HFF-Myc (cell line): ENCODE results near the gene GMIP.
"Not testable (repeated sequence)": the region's sequence is repeated elsewhere in the genome, so short reads cannot be mapped to it uniquely, and the experiment has no call there.

ENCODE experiments used
- DNase-seq: peaks from one replicate; pipeline ENCODE4 v3.0.0-alpha.2; 2011; ENCODE audit warnings: low read depth; ENCODE audit errors: extremely low read depth
- H3K4me3 ChIP-seq: replicated peaks from 2 replicates; pipeline ENCODE4 v1.5.1; 2011; ENCODE audit warnings: low read depth, mild to moderate bottlenecking, control low read depth, low read length
- TF ChIP-seq, protein P1 (sequence below): IDR thresholded peaks from 2 replicates; pipeline ENCODE4 v1.5.1; 2012; ENCODE audit warnings: mild to moderate bottlenecking, low read depth, low read length, control low read depth; ENCODE audit errors: missing control alignments

Gene GMIP

DNA sequence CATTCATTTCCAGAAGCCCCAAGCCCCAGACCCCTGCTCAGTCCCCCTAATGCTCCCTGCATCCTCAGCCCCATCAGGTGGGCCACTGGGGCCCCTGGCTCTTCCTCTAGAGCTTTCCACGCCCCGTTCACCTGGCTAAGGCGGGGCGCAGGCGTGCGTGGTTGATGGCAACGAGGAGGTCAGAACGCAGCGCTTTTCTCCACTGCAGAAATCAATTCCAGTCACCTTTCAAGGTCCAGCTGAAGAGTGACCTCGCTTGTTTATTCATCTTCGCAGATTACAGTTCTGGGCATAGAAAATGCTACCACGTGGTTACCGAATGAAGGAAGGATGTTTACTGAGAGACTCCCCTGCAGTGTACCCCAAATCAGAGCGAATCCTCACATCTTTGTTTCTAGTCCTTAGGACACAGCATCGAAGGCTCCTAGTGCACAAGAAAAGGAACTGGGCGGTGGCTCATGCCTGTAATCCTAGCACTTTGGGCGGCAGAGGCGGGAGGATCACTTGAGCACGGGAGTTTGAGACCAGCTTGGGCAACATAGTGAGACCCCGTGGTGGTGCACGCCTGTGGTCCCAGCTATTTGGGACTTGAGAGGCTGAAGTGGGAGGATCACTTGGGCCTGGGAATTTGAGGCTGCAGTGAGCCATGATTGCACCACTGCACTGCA is 24.1 kb downstream of the GMIP start:
- H3K4me3 ChIP-seq: no peak overlapping the region

DNA sequence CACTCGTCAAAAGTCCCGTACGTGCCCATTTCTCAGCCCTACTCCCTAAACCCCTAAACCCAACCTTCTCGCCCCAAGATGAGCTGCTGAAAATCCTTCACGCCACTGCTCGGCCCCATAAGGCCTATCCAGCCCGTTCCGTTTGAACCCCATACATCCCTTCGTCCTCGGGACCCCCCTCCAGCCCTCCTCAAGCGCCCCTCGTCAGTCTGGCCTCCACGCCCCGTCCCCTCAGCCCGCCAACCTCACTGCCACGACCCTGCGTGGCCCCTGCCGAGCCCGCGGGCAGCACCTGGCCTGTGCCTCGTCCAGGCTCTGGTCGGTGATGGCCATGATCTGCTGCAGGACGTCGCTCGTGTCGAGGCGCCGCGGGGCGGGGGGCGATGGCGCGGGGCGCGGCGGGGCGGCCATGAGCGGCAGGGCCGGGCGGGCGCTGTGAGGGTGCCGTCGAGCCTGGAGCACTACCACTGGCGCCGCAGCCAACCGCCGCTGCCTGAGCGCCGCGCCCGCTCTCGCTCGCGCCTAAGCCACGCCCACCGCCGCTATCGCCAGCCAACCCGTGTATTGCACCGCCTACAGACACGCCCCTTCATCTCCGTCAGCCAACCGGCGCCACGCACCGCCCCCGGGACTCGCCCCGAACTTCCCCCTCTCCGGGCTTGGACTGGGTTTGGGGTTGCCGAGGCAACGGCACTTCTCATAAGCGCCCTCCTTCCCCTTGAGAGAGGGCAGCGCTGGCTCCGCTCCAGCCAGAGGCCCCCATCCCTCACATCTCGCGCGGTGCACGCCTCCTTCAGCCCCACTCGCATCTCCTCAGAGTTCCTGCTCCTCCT is 25.0 kb downstream of the GMIP start, which contains the start of gene PBX4:
Gene PBX4, minus strand, starts transcription at position 469 of the 833 bp plus-strand sequence. Its CDS starts 58 bp downstream, at position 411.
- TF ChIP-seq, protein P1, sequence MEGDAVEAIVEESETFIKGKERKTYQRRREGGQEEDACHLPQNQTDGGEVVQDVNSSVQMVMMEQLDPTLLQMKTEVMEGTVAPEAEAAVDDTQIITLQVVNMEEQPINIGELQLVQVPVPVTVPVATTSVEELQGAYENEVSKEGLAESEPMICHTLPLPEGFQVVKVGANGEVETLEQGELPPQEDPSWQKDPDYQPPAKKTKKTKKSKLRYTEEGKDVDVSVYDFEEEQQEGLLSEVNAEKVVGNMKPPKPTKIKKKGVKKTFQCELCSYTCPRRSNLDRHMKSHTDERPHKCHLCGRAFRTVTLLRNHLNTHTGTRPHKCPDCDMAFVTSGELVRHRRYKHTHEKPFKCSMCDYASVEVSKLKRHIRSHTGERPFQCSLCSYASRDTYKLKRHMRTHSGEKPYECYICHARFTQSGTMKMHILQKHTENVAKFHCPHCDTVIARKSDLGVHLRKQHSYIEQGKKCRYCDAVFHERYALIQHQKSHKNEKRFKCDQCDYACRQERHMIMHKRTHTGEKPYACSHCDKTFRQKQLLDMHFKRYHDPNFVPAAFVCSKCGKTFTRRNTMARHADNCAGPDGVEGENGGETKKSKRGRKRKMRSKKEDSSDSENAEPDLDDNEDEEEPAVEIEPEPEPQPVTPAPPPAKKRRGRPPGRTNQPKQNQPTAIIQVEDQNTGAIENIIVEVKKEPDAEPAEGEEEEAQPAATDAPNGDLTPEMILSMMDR: no peak
- DNase-seq: peak; percentile 51
- H3K4me3 ChIP-seq: peak within 1 kb of the TSS; percentile 26

More for the DNA sequence above, 24.1 kb downstream of the GMIP start:
- TF ChIP-seq, protein P1: no peak
- DNase-seq: no peak

DNA sequence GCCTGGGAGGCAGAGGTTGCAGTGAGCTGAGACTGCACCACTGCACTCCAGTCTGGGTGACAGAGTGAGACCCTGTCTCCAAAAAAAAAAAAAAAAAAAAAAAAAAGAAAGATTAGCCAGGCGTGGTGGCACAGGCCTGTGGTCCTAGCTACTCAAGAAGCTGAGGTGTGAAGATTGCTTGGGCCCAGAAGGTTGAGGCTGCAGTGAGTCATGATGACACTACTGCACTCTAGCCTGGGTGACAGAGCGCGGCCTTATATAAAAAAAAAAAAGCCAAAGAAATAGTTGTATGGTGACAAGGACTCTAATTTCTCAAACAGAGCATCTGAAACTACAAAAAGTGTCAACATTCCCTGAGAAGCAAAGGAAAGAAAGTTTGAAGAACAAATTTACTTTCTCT is 28.4 kb downstream of the GMIP start:
- TF ChIP-seq, protein P1: no peak
- no peak for DNase-seq
- no peak overlapping the region for H3K4me3 ChIP-seq

DNA sequence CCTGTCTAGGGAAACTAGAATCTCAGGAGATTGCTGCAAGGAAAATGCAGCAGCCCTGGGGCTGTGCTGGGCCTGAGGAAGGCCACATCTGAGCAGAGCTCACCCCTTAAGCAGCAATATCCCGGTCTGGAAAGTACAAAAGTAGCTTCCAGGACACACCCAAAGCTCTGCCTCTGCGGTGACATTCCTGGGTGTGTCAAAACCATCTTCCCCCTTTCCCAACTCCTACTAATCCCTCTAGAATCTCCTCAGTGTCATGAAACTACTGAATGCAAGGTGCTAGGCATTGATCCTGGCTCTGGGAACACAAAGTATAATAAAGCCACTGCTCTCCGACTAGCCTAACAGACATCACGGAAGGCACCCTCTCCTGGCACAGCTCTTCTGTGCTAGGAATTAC is 30.0 kb downstream of the GMIP start:
- no peak overlapping the region for H3K4me3 ChIP-seq
- TF ChIP-seq, protein P1: no peak
- DNase-seq: no peak

DNA sequence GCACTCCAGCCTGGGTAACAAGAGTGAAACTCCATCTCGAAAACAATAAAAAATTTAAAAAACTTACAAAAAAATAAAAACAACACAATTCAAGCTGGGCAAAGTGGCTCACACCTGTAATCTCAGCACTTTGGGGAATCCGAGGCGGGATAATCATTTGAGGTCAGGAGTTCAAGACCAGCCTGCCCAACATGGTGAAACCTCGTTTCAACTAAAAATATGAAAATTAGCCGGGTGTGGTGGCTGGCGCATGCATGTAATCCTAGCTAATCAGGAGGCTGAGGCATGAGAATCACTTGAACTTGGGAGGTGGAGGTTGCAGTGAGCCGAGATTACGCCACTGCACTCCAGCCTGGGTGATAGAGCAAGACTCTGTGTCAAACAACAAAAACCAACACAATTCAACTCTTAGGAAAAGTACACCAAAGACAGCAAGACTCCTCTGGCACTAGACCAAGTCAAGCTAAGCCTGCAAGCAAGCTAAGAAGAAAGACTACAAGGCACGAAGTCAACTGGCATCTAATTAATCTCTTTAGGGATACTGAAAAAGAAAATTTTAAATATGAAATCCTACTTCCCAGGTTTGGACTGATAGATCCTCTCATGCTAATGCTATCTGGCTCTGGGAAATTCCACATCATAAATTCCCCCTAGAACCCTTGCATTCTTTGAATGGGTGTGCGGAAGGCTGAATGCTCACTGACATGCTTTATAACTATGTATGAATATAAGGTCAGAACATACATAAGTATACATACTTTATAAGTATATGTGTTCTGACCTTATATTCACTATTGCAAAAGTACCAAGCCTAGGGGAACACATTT is 32.9 kb downstream of the GMIP start:
- TF ChIP-seq, protein P1: no peak
- H3K4me3 ChIP-seq: no peak overlapping the region
- no peak for DNase-seq

DNA sequence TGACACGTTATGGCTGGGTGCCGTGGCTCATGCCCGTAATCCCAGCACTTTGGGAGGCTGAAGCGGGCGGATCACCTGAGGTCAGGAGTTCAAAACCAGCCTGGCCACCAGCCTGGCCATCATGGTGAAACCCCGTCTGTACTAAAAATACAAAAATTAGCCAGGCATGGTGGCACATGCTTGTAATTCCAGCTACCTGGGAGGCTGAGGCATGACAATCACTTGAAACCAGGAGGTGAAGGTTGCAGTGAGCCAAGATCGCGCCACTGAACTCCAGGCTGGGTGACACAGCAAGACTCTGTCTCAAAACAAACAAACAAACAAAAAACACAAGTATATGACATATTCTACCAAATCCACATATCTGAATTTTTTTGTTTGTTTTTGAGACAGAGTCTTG is 36.8 kb downstream of the GMIP start:
- H3K4me3 ChIP-seq, DNase-seq: not testable (repeated sequence)

DNA sequence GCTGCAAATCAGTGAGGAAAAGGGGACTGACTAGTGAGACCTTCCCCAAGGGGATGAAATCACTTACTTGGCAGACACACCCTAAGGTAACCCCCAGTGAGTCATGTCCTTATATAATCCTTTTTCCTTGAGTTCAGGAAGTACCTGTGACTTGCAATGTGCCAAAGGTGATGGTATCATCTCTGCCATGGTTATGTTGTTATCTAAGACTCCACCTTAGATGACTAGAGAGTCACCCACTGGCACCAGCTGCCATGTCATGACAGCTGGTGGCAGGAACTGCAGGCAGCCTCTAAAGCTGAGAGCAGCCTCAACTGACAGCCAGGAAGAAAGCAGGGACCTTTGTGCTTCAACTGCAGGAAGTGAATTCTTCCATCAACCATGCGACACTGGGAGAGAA is 37.4 kb downstream of the GMIP start:
- no peak for DNase-seq
- TF ChIP-seq, protein P1: no peak
- no peak overlapping the region for H3K4me3 ChIP-seq
